Caco-2 (cell line): ENCODE measurements around the gene ENOSF1. TPM values are rescaled to one million over a fixed set of nuclear protein-coding genes. Genes with fewer than 3 reads are reported as not detected.

Source experiments
- BruUV-seq: library from RNA; stranded (reverse); fragments of 400-500 nt; replicated peaks from 2 replicates; lab custom pipeline; 2021; lab: Mats Ljungman, UMichigan
- CTCF ChIA-PET: fragments of 300-600 bp; sonication (Branson Sonifier 250); formaldehyde crosslinking; loops from one replicate; lab custom pipeline; 2022; ENCODE audit warnings: antibody characterized with exemption; lab: Charles Lee
- POLR2A ChIA-PET: fragments of 300-600 bp; sonication (Branson Sonifier 250); formaldehyde crosslinking; loops from one replicate; lab custom pipeline; 2022; ENCODE audit warnings: antibody characterized with exemption; lab: Charles Lee
- DNase-seq, 2 experiments: peaks; one replicate each; pipeline versions ENCODE4 v3.0.0 to v3.0.0-alpha.2; 2020 to 2022
- H3K27me3 ChIP-seq: replicated peaks from 2 replicates; pipeline ENCODE4 v1.6.0; 2011; ENCODE audit warnings: low read length; ENCODE audit not compliant: control insufficient read depth, insufficient read depth
- H3K36me3 ChIP-seq: 2 replicates; pipeline ENCODE4 v1.5.1; 2011; ENCODE audit warnings: low read length; ENCODE audit not compliant: control insufficient read depth, insufficient read depth
- H3K4me1 ChIP-seq: fragments of 250-450 bp; sonication (Bioruptor Pico); 2 replicates; pipeline ENCODE4 v1.5.1; 2020; ENCODE audit warnings: mild to moderate bottlenecking
- H3K4me3 ChIP-seq: 2 replicates; pipeline ENCODE4 v1.5.1; 2011; ENCODE audit warnings: low read depth, mild to moderate bottlenecking, control low read depth, low read length
- H3K9me3 ChIP-seq: fragments of 250-450 bp; sonication (Bioruptor Pico); 2 replicates; pipeline ENCODE4 v1.5.1; 2020; ENCODE audit warnings: mild to moderate bottlenecking, moderate library complexity
- H3K27ac Mint-ChIP-seq: one replicate; pipeline ENCODE4 v1.8.0; 2022; ENCODE audit warnings: mixed read lengths; ENCODE audit not compliant: unreplicated experiment
- H3K27me3 Mint-ChIP-seq: one replicate; pipeline ENCODE4 v1.8.0; 2022; ENCODE audit warnings: mixed read lengths; ENCODE audit not compliant: insufficient read depth, unreplicated experiment
- H3K36me3 Mint-ChIP-seq: one replicate; pipeline ENCODE4 v1.8.0; 2022; ENCODE audit warnings: mild to moderate bottlenecking, mixed read lengths; ENCODE audit not compliant: insufficient read depth, unreplicated experiment
- H3K4me1 Mint-ChIP-seq: one replicate; pipeline ENCODE4 v1.8.0; 2022; ENCODE audit warnings: low read depth, mixed read lengths; ENCODE audit not compliant: unreplicated experiment
- H3K4me3 Mint-ChIP-seq: one replicate; pipeline ENCODE4 v1.8.0; 2022; ENCODE audit warnings: mild to moderate bottlenecking, moderate library complexity, mixed read lengths; ENCODE audit not compliant: unreplicated experiment
- H3K9me3 Mint-ChIP-seq: one replicate; pipeline ENCODE4 v1.8.0; 2022; ENCODE audit warnings: mixed read lengths; ENCODE audit not compliant: unreplicated experiment
- CTCF ChIP-seq, 2 experiments: fragments of 200-600 bp in 1 of 2; IDR thresholded peaks; 1 replicate in 1 of 2; 2 replicates in 1 of 2; pipeline versions ENCODE4 v1.5.1 to v1.8.0; 2011 to 2022; ENCODE audit warnings: antibody characterized with exemption in 1 of 2, control low read depth in 1 of 2, inconsistent platforms in 1 of 2, low read depth in 1 of 2, low read length in 1 of 2, mild to moderate bottlenecking in 1 of 2, moderate library complexity in 1 of 2; ENCODE audit not compliant: insufficient read depth in 1 of 2, severe bottlenecking in 1 of 2, unreplicated experiment in 1 of 2
- intact Hi-C: fragments of 100-400 bp; cut with micrococcal nuclease; formaldehyde crosslinking; loops from one replicate; pipeline ENCODE4 v1.10.0; 2022; ENCODE audit not compliant: unreplicated experiment
- total RNA-seq: library from RNA; stranded (reverse); gene quantifications from 2 replicates; pipeline ENCODE4 v1.2.3, GENCODE V29; 2022

The ENOSF1 gene
- total RNA-seq, 1 experiment from 2014 or later = 114 TPM

DNA sequence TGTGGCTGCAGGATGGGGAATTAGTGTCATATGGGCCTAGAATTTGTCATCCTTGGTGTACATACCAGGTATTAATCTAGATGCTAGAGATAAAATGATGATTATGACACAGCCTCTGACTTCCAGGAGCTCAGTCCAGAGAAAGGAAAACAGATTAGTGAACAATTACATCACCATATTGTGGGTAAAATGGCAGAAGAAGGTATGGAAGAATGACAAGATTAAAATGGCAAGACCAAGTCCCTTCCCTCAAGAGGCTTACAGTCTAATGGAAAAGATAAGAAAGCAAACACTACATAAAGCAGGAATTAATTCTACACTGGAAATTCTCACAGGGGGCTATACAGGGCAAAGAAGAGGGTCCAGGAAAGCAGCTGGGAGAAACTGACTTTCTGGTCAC, 80.9 kb downstream of the ENOSF1 start:
- peaks cover 7% of the 10 kb centered on the region for H3K4me1 Mint-ChIP-seq
- POLR2A ChIA-PET = no interaction called here
- intact Hi-C loops = no loop called here
- Histone ChIP-seq H3K9me3 (no peaks in the 10 kb centered on the region), H3K4me1 (peaks cover 12% of the 10 kb centered on the region), H3K4me3 (no peak overlapping the region), H3K36me3 (no peaks in the 10 kb centered on the region), H3K27me3 (no peaks in the 10 kb centered on the region)
- peaks cover 5% of the 10 kb centered on the region for H3K9me3 Mint-ChIP-seq
- CTCF ChIA-PET = no interaction called here
- H3K27ac Mint-ChIP-seq = no peak overlapping the region
- no peak for TF ChIP-seq CTCF (IDR thresholded peaks at IDR 0.05; ENCODE audit: insufficient read depth in 1 of 2, low read depth in 1 of 2, low read length in 1 of 2, severe bottlenecking in 1 of 2, unreplicated experiment in 1 of 2)
- BruUV-seq = no TSS peak
- no peaks in the 10 kb centered on the region for H3K36me3 Mint-ChIP-seq
- no peaks in the 10 kb centered on the region for H3K27me3 Mint-ChIP-seq
- no peak for DNase-seq
- H3K4me3 Mint-ChIP-seq = no peak overlapping the region

GRCh38 chr18:629269-630150, 82.9 kb downstream of the ENOSF1 start:
- BruUV-seq = no TSS peak
- TF ChIP-seq CTCF (IDR thresholded peaks at IDR 0.05; ENCODE audit: insufficient read depth in 1 of 2, low read depth in 1 of 2, low read length in 1 of 2, severe bottlenecking in 1 of 2, unreplicated experiment in 1 of 2) = peak in 1 of 2 experiments; percentile 11

DNA sequence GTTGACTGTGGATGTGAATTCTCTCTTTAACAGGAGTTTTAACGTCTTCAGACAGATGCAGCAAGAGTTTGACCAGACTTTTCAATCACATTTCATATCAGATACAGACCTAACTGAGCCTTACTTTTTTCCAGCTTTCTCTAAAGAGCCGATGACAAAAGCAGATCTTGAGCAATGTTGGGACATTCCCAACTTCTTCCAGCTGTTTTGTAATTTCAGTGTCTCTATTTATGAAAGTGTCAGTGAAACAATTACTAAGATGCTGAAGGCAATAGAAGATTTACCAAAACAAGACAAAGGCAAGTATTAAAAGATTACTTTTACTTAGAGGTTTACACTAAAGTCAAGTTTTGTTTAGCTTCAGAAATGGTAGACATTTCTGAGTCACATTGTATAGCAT, 85.2 kb downstream of the ENOSF1 start:
- Mint-ChIP-seq H3K27ac (no peak overlapping the region), H3K36me3 (no peaks in the 10 kb centered on the region), H3K4me1 (no peaks in the 10 kb centered on the region), H3K4me3 (no peak overlapping the region), H3K9me3 (peaks cover 5% of the 10 kb centered on the region), H3K27me3 (no peaks in the 10 kb centered on the region)
- ChIA-PET POLR2A (no interaction called here), CTCF (interaction anchor here (1.1 to 1.4 kb wide), 3 partner anchors 15 to 205 kb away, joined by 3 to 5 read pairs (median 3); no protein-coding TSS in a partner anchor)
- no peak for DNase-seq
- H3K9me3 ChIP-seq = no peaks in the 10 kb centered on the region
- no TSS peak for BruUV-seq
- intact Hi-C loops = no loop called here
- no peaks in the 10 kb centered on the region for H3K36me3 ChIP-seq
- no peak overlapping the region for H3K4me3 ChIP-seq
- no peaks in the 10 kb centered on the region for H3K4me1 ChIP-seq
- TF ChIP-seq CTCF (IDR thresholded peaks at IDR 0.05; ENCODE audit: insufficient read depth in 1 of 2, low read depth in 1 of 2, low read length in 1 of 2, severe bottlenecking in 1 of 2, unreplicated experiment in 1 of 2) = no peak
- H3K27me3 ChIP-seq = no peaks in the 10 kb centered on the region

More at GRCh38 chr18:629269-630150, 82.9 kb downstream of the ENOSF1 start:
- H3K36me3 Mint-ChIP-seq = no peaks in the 10 kb centered on the region
- no peaks in the 10 kb centered on the region for H3K27me3 Mint-ChIP-seq
- peaks cover 5% of the 10 kb centered on the region for H3K9me3 Mint-ChIP-seq
- H3K4me1 Mint-ChIP-seq = peaks cover 1% of the 10 kb centered on the region
- H3K4me3 ChIP-seq = no peak overlapping the region
- intact Hi-C loops = no loop called here
- peaks cover 5% of the 10 kb centered on the region; the same call in 1 of the 2 replicates for H3K4me1 ChIP-seq
- H3K27ac Mint-ChIP-seq = no peak overlapping the region
- H3K4me3 Mint-ChIP-seq = no peak overlapping the region
- H3K9me3 ChIP-seq = no peaks in the 10 kb centered on the region
- no peaks in the 10 kb centered on the region for H3K36me3 ChIP-seq
- ChIA-PET POLR2A (no interaction called here), CTCF (no interaction called here)
- H3K27me3 ChIP-seq = no peaks in the 10 kb centered on the region
- peak in 1 of 2 experiments; percentile 11 for DNase-seq
